Measurements from ENCODE around the gene SIRT3. TPM values are rescaled to one million over a fixed set of nuclear protein-coding genes. Genes with fewer than 3 reads are reported as not detected.

Gene SIRT3
- total RNA-seq, 1 donor from 2014 or later: 33.7 TPM

GRCh38 chr11:283405-284104 lies 47.4 kb upstream of the SIRT3 start:
- Mint-ChIP-seq H3K4me3 (no peak overlapping the region), H3K27me3 (peaks cover 31% of the 10 kb centered on the region), H3K9me3 (no peaks in the 10 kb centered on the region), H3K4me1 (ENCODE audit: unreplicated experiment) (peaks cover 10% of the 10 kb centered on the region), H3K27ac (no peak overlapping the region), H3K36me3 (no peaks in the 10 kb centered on the region)
- no peak for DNase-seq (ENCODE audit: extremely low spot score, unreplicated experiment)
- TF ChIP-seq CTCF (conservative IDR thresholded peaks at IDR 0.05): no peak

- Mint-ChIP-seq H3K4me1 (ENCODE audit: unreplicated experiment) (peaks cover 10% of the 10 kb centered on the region), H3K36me3 (no peaks in the 10 kb centered on the region), H3K27ac (no peak overlapping the region), H3K4me3 (no peak overlapping the region), H3K27me3 (peaks cover 26% of the 10 kb centered on the region), H3K9me3 (no peaks in the 10 kb centered on the region)
- no peak for DNase-seq (ENCODE audit: extremely low spot score, unreplicated experiment)
- TF ChIP-seq CTCF (conservative IDR thresholded peaks at IDR 0.05): no peak
Measured at GRCh38 chr11:282630-283360, 46.7 kb upstream of the SIRT3 start.

GRCh38 chr11:282171-282570 lies 46.0 kb upstream of the SIRT3 start:
- TF ChIP-seq CTCF (conservative IDR thresholded peaks at IDR 0.05): no peak
- peaks cover 24% of the 10 kb centered on the region for H3K27me3 Mint-ChIP-seq

GRCh38 chr11:281486-282161 lies 45.5 kb upstream of the SIRT3 start:
- Mint-ChIP-seq H3K4me1 (ENCODE audit: unreplicated experiment) (peaks cover 6% of the 10 kb centered on the region), H3K27me3 (peaks cover 20% of the 10 kb centered on the region), H3K27ac (no peak overlapping the region), H3K36me3 (no peaks in the 10 kb centered on the region), H3K4me3 (no peak overlapping the region), H3K9me3 (no peaks in the 10 kb centered on the region)
- no peak for TF ChIP-seq CTCF (conservative IDR thresholded peaks at IDR 0.05)
- DNase-seq (ENCODE audit: extremely low spot score, unreplicated experiment): no peak

More at GRCh38 chr11:282171-282570, 46.0 kb upstream of the SIRT3 start:
- no peak overlapping the region for H3K27ac Mint-ChIP-seq
- peaks cover 10% of the 10 kb centered on the region for H3K4me1 Mint-ChIP-seq (ENCODE audit: unreplicated experiment)
- H3K4me3 Mint-ChIP-seq: no peak overlapping the region
- no peak for DNase-seq (ENCODE audit: extremely low spot score, unreplicated experiment)
- H3K9me3 Mint-ChIP-seq: no peaks in the 10 kb centered on the region
- H3K36me3 Mint-ChIP-seq: no peaks in the 10 kb centered on the region

- H3K4me3 Mint-ChIP-seq: no peak overlapping the region
- no peaks in the 10 kb centered on the region for H3K36me3 Mint-ChIP-seq
- TF ChIP-seq CTCF (conservative IDR thresholded peaks at IDR 0.05): no peak
- peaks cover 6% of the 10 kb centered on the region for H3K4me1 Mint-ChIP-seq (ENCODE audit: unreplicated experiment)
- peaks cover 18% of the 10 kb centered on the region for H3K27me3 Mint-ChIP-seq
- no peaks in the 10 kb centered on the region for H3K9me3 Mint-ChIP-seq
- no peak overlapping the region for H3K27ac Mint-ChIP-seq
- no peak for DNase-seq (ENCODE audit: extremely low spot score, unreplicated experiment)
Measured at GRCh38 chr11:280706-281485, 44.8 kb upstream of the SIRT3 start.
